ENCODE measurements around the gene RSPH6A.
A peak's percentile ranks its signal among the peaks of the same experiment; 100 is the strongest.
"Not testable (repeated sequence)": the region's sequence is repeated elsewhere in the genome, so short reads cannot be mapped to it uniquely, and the experiment has no call there.

RSPH6A gene

DNA sequence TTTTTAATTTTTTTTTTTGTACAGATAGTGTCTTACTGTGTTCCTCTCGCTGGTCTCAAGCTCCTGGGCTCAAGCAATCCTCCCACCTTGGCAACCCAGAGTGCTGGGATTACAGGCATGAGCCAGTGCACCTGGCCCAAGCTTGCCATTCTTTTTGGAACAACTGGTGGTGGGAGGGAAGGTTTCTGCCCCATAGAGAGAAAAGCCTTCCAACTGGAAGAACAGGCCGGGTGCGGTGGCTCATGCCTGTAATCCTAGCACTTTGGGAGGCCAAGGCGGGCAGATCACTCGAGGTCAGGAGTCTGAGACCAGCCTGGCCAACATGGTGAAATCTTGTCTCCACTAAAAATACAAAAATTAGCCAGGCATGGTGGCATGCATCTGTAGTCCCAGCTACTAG is 15.6 kb downstream of the RSPH6A start:
- DNase-seq = not testable (repeated sequence)

DNA sequence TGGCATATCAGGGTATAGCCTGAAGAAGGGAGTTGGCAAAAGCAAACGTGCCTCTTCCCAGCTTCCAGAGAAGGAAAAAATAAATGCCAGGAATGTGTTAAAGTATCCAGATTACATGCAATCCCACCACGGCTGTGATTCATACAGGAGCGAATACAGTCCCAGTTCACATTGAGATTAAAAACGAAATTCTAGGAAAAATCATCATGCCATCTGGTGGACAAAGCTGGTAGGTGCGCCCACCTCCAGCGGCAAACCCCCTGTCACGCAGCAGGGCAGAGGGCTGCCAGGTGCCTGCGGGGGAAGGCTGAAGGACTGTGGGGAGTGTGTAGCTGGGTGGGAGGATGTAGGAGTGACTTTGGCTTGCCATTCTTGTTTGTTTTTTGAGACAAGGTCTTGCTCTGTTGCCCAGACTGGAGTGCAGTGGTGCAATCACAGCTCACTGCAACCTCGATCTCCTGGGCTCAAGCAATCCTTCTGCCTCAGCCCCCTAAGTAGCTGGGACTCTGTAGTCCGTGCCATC is 16.1 kb downstream of the RSPH6A start:
- DNase-seq = peak; percentile 60

DNA sequence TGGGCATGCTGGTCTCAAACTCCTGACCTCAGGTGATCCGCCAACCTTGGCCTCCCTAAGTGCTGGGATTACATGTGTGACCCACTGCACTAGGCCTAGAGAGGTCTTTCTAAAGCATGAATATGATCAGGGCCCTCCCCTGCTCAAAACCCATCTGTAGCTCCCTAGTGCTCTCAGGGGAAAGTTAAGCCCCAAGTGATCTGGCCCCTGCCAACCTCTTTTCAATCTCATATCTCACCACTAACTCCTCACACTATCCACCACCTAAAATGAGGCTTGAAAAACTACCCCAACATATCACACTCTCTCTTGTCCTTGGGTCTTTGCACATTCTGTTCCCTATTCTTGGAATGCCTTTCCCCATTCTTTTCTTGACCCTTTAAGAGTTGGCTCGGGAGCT is 20.5 kb downstream of the RSPH6A start:
- DNase-seq = no peak

DNA sequence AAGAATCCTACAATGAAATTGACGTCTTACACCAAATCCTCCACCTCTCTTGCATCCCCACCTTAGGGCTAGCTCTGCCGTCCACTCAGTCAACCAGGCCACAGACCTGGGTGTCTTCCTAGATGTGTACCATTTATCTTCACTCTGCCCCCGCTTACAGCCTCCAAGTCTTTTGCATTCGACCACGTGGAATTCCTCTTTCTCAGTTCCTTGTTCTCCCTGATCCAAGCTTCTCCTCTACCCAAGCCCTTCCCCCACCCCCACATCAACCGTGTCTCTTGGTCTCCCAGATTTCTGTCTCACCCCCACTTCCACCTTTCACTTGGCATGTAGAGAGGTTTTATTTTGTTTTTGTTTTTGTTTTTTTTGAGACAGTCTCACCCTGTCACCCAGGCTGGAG is 21.2 kb downstream of the RSPH6A start:
- DNase-seq = no peak

DNA sequence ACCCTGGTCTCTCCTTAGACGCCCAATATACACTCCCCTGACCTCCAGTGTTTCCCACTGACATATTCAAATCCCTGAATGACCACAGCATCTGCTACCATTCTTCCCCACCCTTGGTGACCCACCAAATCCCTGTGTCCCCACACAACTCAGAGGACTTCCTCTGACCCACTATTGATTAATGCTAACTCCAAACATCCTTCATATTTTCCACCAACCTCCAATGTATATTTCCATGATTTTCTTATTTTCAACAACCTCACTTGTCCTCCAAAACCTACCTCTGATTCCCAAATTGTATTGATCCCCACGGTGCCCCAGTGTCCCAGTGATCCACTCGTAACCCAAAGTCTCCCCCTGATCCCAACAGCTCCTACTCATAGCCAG is 21.9 kb downstream of the RSPH6A start:
- no peak for DNase-seq

DNA sequence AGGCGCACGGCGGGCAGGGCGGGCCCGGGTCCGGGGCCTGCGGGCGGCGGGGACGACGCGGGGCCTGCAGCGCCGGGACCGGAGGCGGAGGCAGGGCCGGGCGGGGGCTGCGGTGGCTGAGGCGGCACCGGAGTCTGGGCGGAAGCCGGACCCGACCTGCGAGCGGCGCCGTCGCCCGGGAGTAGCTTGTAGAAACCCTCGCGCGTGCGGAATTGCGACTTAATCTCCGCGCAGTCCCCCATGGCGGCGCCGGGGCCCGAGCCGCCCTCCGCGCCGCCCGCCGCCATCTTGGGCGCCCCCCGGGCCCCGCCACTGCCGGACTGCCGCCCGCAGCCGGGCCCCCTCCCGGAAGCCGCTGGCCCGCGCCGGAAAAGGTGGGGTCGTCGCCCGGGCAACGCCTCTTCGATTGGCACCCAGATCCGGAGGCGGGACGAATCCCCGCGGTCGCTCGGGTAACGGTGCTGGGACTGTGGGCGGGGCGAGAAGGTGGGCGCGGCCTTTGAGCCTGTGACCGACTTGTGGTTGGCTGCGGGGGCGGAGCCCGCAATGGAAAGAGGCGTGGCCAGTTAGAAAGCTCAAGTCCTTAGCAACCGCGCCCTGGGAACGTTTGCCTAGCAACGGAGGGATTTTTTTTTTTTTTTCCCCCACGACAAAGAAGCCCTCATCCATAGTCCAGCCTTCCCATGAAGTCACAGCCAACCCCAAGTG is 22.5 kb downstream of the RSPH6A start, which contains the start of gene DMWD:
Gene DMWD, minus strand, starts transcription at position 376 of the 708 bp plus-strand sequence. Its CDS starts 89 bp downstream, at position 287.
- DNase-seq = peak; percentile 98

DNA sequence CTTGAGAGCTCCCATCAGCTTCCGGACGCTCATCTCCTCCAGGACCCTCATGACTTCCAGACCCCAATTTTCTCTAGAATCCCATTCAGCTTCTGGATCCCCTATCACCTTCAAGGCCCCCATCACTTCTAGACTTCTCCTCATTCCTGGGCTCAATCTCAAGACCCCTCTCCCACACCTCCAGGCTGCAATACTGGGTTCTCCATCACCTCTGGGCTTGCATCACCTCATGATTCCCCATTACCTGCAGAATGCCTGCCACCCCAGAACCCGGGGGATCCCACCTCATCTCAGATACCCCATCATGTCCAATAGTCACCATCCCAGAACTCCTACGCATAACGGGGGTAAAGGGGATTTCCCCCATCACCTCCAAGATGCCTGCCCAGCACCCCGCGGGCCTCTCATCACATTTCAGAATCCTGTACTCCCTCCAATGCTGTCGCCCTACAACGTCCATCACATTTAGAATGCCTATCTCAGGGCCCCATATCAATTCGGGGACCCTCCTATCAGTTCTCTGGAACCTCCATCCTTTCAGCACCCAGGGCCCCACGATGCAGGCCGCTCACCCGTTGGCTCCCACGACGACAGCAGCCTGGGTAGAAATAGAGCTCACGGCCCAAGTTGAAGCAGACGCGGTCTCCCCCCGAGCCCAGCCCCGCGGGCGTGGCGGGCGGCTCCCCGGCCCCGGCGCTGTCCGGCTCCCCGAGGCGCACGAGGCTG is 23.2 kb downstream of the RSPH6A start:
- DNase-seq = no peak

DNA sequence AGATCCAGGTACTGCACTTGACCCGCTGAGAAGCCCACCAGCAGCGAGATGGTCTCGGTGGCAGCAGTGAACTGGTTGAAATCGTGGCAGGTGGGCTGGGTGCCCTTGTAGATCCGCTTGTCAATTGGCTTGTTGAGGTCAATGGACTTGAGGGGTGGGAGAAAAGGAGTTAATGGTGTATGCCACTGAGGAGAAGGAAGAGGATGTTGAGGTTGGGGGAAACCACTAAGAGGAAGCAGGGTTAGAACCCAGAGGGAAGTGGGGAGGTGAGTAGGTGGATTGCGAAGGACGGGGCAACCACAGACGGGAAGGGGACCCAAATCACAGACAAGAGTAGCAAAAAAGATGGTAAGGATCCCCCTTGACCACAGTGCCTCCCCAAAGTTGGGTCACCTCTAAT is 24.2 kb downstream of the RSPH6A start:
- DNase-seq = peak; percentile 31

DNA sequence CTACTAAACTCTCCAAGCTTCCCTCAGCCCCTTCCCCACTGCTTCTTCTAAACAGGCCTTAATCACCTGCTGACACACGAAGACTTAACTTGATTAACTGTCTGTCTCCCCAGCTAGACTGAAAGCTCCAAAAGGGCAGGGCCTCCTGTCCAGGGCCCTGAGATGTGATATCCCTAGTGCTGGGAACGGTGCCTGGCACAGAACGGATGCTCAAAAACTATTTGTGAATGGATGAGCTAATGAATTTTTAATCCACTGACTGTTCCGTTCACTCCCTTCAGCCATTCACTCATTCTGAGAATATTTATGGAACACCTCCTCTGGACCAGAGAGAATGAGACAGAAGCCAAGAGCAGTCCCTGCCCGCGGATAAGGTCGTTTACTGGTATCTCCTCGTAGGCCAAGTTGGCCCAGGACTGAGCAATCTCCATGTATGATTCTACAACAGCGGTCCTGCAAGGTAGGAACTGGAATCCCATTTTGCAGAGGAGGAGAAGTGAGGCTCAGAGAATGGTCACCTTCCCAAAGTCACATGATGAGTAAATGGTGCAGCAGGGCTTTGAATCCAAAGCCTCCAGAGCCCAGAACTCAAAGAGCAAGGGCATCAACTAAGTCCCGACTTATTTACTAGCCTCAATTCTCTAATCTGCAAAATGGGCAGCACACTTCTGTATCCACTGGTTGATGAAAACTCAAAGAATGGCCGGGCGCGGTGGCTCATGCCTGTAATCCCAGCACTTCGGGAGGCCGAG is 25.9 kb downstream of the RSPH6A start:
- no peak for DNase-seq

DNA sequence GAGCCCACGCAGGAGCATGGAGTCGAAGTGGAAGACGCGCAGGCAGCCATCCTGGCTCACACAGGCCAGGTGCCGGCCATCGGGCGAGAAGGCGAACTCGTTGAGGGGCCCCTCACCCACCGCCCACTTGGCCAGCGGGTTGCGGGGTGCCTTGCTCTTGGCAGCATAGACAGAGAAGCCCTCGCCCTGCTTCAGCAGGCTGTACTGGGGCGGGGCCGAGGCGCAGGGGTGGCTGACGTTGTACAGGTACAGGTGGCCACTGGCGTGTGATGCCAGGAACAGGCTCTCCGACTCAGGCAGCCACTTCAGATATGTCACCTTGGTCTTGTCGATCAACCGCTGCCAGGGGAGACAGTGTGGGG is 28.6 kb downstream of the RSPH6A start:
- no peak for DNase-seq

DNA sequence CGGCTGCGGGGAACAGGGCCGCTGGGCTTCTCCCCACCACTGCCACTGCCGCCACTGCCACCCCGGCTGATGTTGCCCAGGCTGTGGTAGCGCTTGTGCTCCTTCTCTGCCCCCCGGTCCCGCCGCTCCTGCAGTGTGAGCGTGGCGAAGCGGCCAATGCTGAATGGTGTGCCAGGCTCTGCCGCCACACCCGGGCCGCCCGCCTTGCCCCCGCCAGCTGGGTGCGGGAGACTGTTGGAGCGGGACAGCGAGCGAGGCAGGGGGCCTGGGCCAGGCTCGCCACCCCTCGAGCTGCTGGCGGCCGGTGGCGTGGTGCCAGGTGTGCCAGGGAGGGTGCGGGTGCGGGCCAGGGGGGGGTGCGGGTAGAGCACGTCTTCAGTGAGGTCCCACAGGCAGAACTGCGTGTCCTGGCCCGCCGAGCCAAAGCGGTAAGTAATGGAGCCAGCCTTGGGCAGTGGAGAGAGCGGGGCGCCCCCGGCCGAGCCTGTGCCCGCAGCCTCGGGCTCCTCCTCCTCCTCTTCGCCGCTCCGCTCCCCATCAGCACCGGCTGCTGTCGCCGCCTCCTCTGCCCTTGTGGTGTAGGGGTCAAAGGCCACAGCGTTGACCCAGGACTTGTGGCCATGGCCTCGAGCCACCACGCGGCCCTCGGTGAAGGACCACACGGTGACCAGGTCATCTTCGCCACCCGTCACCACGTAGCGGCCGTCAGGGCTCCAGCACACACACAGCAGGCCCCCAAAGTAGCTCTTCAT is 29.2 kb downstream of the RSPH6A start:
- DNase-seq = no peak

DNA sequence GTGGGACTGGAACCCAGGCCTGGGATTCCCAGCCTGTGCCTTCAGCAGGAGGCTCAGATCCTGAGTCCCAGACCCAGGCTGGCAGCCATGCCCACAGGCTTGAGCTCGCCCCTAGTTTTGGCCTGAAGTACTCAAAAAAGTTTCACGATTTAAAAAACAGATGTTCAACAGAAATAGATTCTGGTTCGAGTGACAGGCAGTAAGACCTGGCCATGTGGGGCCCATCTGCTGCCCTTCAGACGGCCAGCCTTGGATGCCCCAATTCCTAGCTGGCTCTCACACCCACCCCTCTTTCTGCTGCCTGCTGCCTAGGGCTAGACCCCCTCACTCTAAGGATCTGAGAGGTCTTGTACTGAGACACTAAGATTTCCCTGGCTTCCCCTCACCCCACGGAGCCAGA is 30.0 kb downstream of the RSPH6A start:
- no peak for DNase-seq

DNA sequence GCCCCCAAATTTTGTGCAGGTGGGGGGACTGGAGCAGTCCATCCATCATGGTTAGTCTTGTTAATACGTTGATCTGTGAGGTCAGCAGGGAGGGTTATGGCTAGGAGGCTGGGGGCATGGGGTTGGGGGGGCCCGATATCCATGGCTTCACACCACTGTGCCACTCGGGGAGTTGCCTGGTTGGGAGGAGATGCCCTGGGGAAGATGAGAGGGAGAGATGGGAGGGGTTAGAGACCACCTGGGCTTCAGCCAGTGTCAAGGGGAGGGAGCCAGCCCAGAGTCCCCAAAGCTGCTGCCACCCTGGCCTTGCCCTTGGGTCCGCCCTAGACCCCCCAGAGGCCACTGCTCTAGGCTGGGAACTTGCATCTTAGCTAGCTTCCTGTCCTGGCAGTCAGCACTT is 31.0 kb downstream of the RSPH6A start:
- no peak for DNase-seq

DNA sequence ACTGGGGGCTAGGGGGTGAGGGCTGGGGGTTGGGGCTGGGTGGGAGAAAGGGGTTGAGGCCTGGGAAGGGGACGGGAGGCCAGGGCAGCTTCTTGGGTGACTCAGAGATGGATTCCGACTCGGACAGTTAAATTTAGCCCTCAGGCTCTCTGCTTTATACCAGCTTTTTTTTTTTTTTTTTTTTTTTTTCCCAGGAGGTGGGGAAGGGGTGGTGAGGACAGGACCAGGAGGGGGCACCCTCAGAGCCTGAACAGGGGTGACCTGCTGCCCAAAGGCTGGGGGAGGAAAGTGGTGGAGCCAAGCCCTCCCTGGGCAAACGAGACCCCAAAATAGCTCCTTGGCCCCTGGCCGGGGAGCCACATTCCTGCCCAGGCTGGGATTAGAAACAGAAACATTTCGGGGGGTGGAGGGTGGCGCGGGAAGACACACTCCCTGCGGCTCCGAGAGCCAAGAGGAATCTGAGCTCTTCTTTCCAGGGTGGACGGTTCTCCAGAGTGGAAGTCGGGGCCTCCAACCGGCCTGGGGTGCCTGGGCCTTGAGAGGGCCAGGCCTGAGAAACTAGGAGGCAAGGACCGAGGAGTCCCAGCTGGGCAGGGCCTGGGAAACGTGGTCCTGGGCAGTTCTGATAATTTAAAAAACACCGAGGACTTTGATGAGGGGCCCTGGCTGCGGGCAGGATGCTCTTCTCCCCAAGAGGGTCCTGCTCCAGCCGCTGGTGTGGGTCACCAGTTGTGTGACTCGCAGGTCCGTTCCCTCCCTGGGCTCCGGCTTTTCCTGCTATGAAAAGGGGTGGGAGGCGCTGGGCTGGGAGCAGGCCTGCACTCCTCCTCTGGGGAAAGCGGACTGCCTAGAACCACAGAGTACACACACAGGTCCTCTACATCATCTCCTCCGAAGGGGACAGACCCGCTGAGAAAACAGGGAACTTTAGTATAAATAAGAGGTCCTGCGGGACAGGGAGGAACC is 32.0 kb downstream of the RSPH6A start:
- DNase-seq = no peak

DNA sequence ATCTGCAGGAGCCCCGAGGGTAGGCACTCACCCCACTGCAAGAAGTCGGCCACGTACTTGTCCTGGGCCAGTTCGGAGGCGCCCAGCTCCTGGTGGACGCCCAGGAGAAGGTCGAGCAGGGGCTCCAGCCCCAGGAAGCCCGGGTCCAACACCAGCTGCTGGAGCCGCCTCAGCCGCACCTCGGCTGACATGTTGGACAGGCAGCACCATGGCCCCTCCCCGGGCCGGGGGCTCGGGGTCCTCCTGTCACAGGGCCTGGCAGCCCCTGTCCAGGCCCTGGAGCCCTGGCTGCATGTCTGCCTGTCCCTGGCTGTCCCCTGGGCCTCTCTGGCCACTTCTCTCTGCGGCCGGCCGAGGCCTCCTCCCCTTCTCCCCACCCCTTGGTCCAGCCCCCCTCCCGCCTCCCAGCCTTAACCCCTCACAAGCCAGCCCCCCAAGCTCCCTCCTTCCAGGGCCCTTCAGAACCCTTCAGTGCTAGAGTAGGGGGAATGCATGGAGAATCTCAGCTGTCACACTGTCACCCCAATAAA is 32.9 kb downstream of the RSPH6A start, which contains the start of gene DMPK:
Gene DMPK, minus strand, starts transcription at position 329 of the 530 bp plus-strand sequence. Its CDS starts 138 bp downstream, at position 191.
- no peak for DNase-seq

DNA sequence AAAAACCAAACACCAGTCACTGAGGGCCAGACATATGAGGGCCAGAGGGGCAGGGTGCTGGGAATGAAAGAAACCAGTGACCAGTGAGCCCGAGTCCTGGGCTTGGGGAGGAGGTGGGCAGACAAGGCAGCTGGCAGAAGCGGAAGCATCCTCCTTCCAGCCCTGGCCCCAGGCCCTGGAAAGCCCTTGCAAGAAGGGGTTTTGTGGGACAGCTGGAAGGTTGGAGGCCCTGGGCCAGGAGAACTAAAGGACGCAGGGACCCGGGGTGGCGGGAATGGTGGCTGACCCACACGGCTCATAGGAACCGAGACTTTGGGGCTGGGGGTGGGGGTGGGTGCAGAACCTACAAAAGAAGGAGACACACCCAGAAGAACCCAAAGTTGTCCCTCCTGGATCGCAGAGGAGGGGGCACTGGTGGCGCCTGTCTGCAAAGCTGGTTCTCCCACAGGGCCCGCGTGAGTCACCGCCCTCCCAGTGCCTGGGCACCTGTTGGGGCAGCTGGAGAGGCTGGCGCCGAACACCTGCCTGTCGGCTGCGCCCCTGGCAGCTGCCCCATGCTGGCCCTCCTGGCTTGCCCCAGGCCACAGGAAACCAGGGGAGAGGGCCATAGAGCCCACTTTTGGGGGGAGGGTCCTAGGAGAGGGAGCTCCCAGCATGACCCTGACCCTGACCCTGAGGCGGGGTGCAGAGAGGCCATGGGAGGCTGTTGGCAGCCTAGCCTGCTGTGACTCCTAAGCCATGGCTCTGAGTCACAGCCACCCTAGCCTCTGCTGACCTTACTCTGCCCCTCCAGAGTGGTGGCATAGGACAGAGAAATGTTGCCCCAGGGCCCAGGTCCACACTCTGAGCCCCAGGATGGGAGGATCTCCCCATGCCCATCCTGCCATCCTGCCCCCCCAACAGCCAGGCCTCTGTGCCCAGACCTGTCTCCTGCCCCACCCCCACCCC is 33.6 kb downstream of the RSPH6A start:
- DNase-seq = no peak

DNA sequence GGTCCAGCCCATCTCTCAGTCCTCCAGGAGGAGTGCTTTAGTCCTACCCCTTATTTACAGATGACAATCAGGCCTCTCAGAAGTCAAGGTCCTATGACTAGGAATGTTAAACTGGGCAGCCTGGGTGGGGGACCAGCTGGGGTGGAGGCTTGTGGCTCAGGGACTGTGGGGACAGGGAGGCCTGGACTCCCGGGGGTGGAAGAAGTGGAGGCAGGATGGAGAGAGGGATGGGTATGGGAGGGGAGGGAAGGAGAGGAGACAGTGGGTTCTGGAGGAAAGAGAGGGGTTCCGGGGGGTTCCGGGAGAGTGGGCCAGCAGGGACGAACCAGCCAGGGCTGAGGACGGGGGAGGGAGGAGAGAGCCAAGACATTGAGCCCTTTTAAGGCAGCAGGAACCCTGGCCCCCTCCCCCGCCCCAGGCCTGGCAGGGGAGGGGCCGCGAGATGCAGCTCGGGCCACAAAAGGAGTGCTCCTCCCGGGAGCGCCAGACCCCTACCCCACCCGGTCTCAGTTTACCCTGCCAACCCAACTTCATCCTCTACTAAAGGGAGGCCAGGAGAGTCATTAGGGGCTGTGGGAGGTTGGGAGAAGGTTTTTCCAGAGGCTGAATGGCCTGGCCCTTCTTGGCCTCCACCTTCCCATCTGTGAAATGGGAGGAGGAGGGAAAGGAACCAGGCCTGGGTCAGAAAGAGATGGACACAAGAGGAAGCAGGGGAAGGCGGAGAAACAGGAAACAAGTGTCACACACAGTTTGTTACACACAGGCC is 34.5 kb downstream of the RSPH6A start:
- DNase-seq = no peak

DNA sequence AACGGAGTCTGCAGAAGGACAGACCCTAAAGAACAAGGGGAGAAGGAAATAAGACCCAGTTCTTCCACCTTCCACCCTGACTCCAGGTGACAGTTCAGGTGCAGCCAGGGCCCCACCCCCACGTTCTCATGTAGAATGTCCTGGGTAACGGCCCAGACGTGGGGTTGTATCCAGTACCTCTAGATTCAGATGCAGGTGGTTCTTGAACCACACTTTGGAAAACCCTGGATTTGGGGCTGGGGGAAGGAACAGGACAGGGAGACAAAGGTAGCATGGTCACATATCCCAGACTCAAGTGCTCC is 35.0 kb downstream of the RSPH6A start:
- no peak for DNase-seq
